ENCODE results near the gene FUT4.

DNA sequence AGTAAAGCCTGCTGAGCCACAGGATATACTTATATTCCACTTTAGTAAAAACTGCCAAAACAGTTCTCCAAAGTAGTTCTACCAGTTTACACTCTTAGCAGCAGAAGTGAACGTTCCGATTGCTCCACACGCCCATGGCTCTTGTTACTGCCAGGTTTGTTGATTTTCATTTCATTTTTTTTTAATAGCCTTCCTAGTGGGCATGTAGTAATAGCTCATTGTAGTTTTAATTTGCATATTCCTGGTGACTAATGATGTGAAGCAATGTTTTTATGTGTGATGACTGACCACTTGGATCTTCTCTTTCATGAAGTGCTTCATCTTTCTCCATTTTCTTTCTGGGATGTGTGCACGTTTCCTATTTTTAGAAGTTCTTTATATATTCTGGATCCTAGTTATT, 36.2 kb upstream of the FUT4 start:
- TF ChIP-seq, protein P1, sequence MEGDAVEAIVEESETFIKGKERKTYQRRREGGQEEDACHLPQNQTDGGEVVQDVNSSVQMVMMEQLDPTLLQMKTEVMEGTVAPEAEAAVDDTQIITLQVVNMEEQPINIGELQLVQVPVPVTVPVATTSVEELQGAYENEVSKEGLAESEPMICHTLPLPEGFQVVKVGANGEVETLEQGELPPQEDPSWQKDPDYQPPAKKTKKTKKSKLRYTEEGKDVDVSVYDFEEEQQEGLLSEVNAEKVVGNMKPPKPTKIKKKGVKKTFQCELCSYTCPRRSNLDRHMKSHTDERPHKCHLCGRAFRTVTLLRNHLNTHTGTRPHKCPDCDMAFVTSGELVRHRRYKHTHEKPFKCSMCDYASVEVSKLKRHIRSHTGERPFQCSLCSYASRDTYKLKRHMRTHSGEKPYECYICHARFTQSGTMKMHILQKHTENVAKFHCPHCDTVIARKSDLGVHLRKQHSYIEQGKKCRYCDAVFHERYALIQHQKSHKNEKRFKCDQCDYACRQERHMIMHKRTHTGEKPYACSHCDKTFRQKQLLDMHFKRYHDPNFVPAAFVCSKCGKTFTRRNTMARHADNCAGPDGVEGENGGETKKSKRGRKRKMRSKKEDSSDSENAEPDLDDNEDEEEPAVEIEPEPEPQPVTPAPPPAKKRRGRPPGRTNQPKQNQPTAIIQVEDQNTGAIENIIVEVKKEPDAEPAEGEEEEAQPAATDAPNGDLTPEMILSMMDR (conservative IDR thresholded peaks at IDR 0.05; ENCODE audit: low read length): no peak
- no peak for TF ChIP-seq EZH2phosphoT487 (IDR thresholded peaks at IDR 0.05; ENCODE audit: borderline replicate concordance, low read depth, low read length)

Measured in OCI-LY7 (cell line).